Measurements from ENCODE around the gene C10orf71. TPM values are rescaled to one million over a fixed set of nuclear protein-coding genes. Genes with fewer than 3 reads are reported as not detected.

The C10orf71 gene
- total RNA-seq, 1 experiment from 2014 or later, result not detected

DNA sequence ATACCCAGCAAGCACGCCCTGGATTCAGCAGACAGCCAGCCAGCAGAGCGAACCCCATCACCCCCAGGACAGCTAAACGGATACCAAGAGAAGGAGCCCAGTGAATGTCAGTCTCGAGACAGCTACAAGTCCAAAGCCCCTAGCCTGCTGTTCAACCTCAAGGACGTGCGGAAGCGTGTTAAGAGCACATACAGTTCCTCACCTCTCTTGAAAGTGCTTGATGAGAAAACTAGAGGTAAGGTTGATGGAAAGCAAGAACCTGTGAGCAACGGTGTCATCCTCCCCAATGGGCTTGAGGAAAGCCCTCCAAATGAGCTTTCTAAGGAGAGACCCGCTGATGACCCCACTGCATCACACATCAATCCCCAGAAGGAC, 24.9 kb downstream of the C10orf71 start:
- no peak for DNase-seq (ENCODE audit: low spot score)
- no peak overlapping the region for H3K27ac ChIP-seq (ENCODE audit: low read depth, low read length, poor library complexity, severe bottlenecking)
- no peaks in the 10 kb centered on the region for H3K9me3 ChIP-seq (ENCODE audit: low read depth, low read length, poor library complexity, severe bottlenecking)
- intact Hi-C loops (cut with micrococcal nuclease; ENCODE audit: unreplicated experiment), result no loop called here
- ChIA-PET CTCF (no interaction called here), POLR2A (ENCODE audit: low non-redundant PET) (no interaction called here)
- H3K36me3 ChIP-seq (ENCODE audit: insufficient read depth, low read length, poor library complexity, severe bottlenecking), result no peaks in the 10 kb centered on the region
- H3K27me3 ChIP-seq (replicated peaks; ENCODE audit: insufficient read depth, low read depth, low read length, poor library complexity), result peaks cover 39% of the 10 kb centered on the region
- H3K4me3 ChIP-seq (ENCODE audit: low read depth, low read length, poor library complexity, severe bottlenecking), result no peak overlapping the region
- no TSS peak for BruUV-seq (replicated peaks)
- no peak for TF ChIP-seq EZH2 (IDR thresholded peaks at IDR 0.05; ENCODE audit: borderline replicate concordance, low read depth, low read length, poor library complexity, severe bottlenecking)
- TF ChIP-seq, protein P1, sequence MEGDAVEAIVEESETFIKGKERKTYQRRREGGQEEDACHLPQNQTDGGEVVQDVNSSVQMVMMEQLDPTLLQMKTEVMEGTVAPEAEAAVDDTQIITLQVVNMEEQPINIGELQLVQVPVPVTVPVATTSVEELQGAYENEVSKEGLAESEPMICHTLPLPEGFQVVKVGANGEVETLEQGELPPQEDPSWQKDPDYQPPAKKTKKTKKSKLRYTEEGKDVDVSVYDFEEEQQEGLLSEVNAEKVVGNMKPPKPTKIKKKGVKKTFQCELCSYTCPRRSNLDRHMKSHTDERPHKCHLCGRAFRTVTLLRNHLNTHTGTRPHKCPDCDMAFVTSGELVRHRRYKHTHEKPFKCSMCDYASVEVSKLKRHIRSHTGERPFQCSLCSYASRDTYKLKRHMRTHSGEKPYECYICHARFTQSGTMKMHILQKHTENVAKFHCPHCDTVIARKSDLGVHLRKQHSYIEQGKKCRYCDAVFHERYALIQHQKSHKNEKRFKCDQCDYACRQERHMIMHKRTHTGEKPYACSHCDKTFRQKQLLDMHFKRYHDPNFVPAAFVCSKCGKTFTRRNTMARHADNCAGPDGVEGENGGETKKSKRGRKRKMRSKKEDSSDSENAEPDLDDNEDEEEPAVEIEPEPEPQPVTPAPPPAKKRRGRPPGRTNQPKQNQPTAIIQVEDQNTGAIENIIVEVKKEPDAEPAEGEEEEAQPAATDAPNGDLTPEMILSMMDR (conservative IDR thresholded peaks at IDR 0.05; ENCODE audit: low read depth, low read length), result no peak
- H3K4me1 ChIP-seq (ENCODE audit: insufficient read depth, low read length, poor library complexity, severe bottlenecking), result no peaks in the 10 kb centered on the region

DNA sequence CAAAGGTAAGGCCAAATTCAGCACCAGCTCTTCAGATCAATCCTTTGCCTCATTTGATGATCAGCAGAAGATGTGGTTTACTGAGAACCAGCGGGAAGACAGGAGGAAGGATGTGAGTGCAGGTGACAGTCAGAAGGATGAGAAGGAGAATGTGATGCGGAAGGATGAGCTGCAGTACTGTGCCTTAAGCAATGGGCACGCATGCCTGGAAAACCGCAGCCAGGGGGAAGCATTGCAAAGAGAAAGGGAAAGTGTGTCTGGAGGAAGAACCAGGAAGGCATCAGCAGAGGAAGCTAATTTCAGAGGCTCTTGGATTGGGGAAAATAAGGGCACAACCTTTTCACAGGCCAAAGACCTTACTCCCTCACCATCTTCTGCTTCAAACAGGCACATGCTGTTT, 25.7 kb downstream of the C10orf71 start:
- Histone ChIP-seq H3K36me3 (ENCODE audit: insufficient read depth, low read length, poor library complexity, severe bottlenecking) (no peaks in the 10 kb centered on the region), H3K9me3 (ENCODE audit: low read depth, low read length, poor library complexity, severe bottlenecking) (no peaks in the 10 kb centered on the region), H3K27me3 (replicated peaks; ENCODE audit: insufficient read depth, low read depth, low read length, poor library complexity) (peaks cover 39% of the 10 kb centered on the region), H3K4me1 (ENCODE audit: insufficient read depth, low read length, poor library complexity, severe bottlenecking) (no peaks in the 10 kb centered on the region), H3K27ac (ENCODE audit: low read depth, low read length, poor library complexity, severe bottlenecking) (no peak overlapping the region), H3K4me3 (ENCODE audit: low read depth, low read length, poor library complexity, severe bottlenecking) (no peak overlapping the region)
- no TSS peak for BruUV-seq (replicated peaks)
- peak; percentile 10 for DNase-seq (ENCODE audit: low spot score)
- intact Hi-C loops (cut with micrococcal nuclease; ENCODE audit: unreplicated experiment), result no loop called here
- ChIA-PET CTCF (no interaction called here), POLR2A (ENCODE audit: low non-redundant PET) (no interaction called here)
- TF ChIP-seq EZH2 (IDR thresholded peaks at IDR 0.05; ENCODE audit: borderline replicate concordance, low read depth, low read length, poor library complexity, severe bottlenecking), result no peak
- TF ChIP-seq, protein P1 (conservative IDR thresholded peaks at IDR 0.05; ENCODE audit: low read depth, low read length), result 0 out of 2 replicates have a peak, but pooled peaks have one; percentile 25

DNA sequence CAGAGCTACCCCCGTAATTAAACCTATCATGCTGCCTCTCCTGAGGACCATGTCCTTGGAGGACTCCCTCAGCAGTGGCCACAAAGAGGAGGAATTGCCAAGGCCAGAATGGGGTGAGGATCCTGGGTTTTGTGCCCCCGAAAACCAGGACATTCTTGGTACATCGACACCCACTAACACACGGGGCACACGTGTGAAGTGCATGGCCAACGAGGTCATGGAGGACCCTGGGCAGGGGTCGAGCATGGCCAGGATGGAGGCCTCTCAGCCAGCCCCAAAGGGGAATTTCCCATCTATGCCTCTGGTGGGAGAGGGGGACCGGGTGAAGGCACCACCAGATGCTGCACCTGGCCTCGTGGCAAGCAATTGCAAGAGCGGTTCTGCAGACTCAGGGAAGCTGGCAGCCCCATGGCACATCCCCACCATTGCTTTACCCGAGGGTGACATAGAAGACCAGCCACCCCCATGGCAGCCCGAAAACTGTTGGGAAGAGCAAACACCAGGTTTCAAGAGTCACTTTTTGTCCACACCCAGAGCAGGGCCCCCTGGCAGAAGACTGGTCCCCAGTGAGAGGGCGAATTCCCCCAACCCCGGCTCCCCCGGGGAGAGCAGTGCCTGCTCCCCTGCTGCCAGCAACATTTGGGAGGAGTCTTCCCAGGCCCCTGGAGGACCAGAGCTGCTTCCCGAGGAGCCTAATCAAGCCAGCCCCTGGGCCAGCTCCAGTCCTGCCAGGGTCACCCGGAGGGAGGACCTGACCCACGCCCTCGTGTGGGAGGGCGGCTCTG, 26.4 kb downstream of the C10orf71 start:
- no peak for DNase-seq (ENCODE audit: low spot score)
- TF ChIP-seq, protein P1 (conservative IDR thresholded peaks at IDR 0.05; ENCODE audit: low read depth, low read length), result no peak
- no peak for TF ChIP-seq EZH2 (IDR thresholded peaks at IDR 0.05; ENCODE audit: borderline replicate concordance, low read depth, low read length, poor library complexity, severe bottlenecking)
- Histone ChIP-seq H3K36me3 (ENCODE audit: insufficient read depth, low read length, poor library complexity, severe bottlenecking) (no peaks in the 10 kb centered on the region), H3K9me3 (ENCODE audit: low read depth, low read length, poor library complexity, severe bottlenecking) (no peaks in the 10 kb centered on the region), H3K27me3 (replicated peaks; ENCODE audit: insufficient read depth, low read depth, low read length, poor library complexity) (peaks cover 39% of the 10 kb centered on the region), H3K27ac (ENCODE audit: low read depth, low read length, poor library complexity, severe bottlenecking) (no peak overlapping the region), H3K4me3 (ENCODE audit: low read depth, low read length, poor library complexity, severe bottlenecking) (no peak overlapping the region), H3K4me1 (ENCODE audit: insufficient read depth, low read length, poor library complexity, severe bottlenecking) (no peaks in the 10 kb centered on the region)
- no TSS peak for BruUV-seq (replicated peaks)
- intact Hi-C loops (cut with micrococcal nuclease; ENCODE audit: unreplicated experiment), result no loop called here
- CTCF ChIA-PET, result no interaction called here
- POLR2A ChIA-PET (ENCODE audit: low non-redundant PET), result no interaction called here
